ENCODE measurements around the gene UNK. TPM values are rescaled to one million over a fixed set of nuclear protein-coding genes. Genes with fewer than 3 reads are reported as not detected.

The UNK gene
- total and polyA plus RNA-seq, 9 of the 15 experiments (the other 6 are each of a cell fraction or from before 2014, with no cell fraction given): 12.8 to 38.6 (median 24.8) TPM

- TF ChIP-seq ZBTB2 (IDR thresholded peaks at IDR 0.05): no peak
- no peak for TF ChIP-seq BRF2 (IDR thresholded peaks at IDR 0.05; ENCODE audit: borderline replicate concordance, insufficient read depth, insufficient read length)
- TF ChIP-seq POLR2H (tag; IDR thresholded peaks at IDR 0.05; ENCODE audit: low read depth): no peak
- TF ChIP-seq SETDB1 (IDR thresholded peaks at IDR 0.05; ENCODE audit: low read length): no peak
- no peak; the same call in 1 of the 2 replicates for TF ChIP-seq ZFP91 (CRISPR knock-in tag; IDR thresholded peaks at IDR 0.05)
- TF ChIP-seq ZZZ3 (IDR thresholded peaks at IDR 0.05): no peak
- TF ChIP-seq NFRKB (IDR thresholded peaks at IDR 0.05; ENCODE audit: low read depth): no peak
- no peak for TF ChIP-seq MYBL2 (IDR thresholded peaks at IDR 0.05; ENCODE audit: low read depth)
- no peak for TF ChIP-seq MYBL2 (CRISPR knock-in tag; IDR thresholded peaks at IDR 0.05; ENCODE audit: borderline replicate concordance)
- TF ChIP-seq CBX2 (IDR thresholded peaks at IDR 0.05; ENCODE audit: insufficient read depth, low read length, poor library complexity, severe bottlenecking): no peak
- no peak for TF ChIP-seq ZNF696 (CRISPR knock-in tag; conservative IDR thresholded peaks at IDR 0.05)
- TF ChIP-seq HMG20A (CRISPR knock-in tag; conservative IDR thresholded peaks at IDR 0.05): no peak
- no peak for TF ChIP-seq ZNF143 (CRISPR knock-in tag; IDR thresholded peaks at IDR 0.05)
- TF ChIP-seq RNF2 (IDR thresholded peaks at IDR 0.05): peak; percentile 52; the same call in 1 of the 2 replicates
- TF ChIP-seq CHAMP1 (IDR thresholded peaks at IDR 0.05): no peak
- TF ChIP-seq TAF15 (IDR thresholded peaks at IDR 0.05; ENCODE audit: low read depth, low read length): no peak
- TF ChIP-seq ID3 (CRISPR knock-in tag; IDR thresholded peaks at IDR 0.05): no peak
- TF ChIP-seq ID3 (tag; IDR thresholded peaks at IDR 0.05): peak; percentile 29; the same call in 1 of the 2 replicates
- TF ChIP-seq TARDBP (IDR thresholded peaks at IDR 0.05): no peak
- TF ChIP-seq ERF (CRISPR knock-in tag; IDR thresholded peaks at IDR 0.05): no peak
- TF ChIP-seq ZFX (CRISPR knock-in tag; IDR thresholded peaks at IDR 0.05): peak; percentile 87
- no peak for TF ChIP-seq ZNF668 (CRISPR knock-in tag; IDR thresholded peaks at IDR 0.05)
- no peak for TF ChIP-seq MAFK (IDR thresholded peaks at IDR 0.05; ENCODE audit: low read length)
Measured at GRCh38 chr17:75764711-75765421, 19.7 kb upstream of the UNK start, which contains the start of gene GALK1 (continued).
